Measurements from ENCODE around the gene ANAPC2. TPM values are rescaled to one million over a fixed set of nuclear protein-coding genes. Genes with fewer than 3 reads are reported as not detected.
"Not testable (repeated sequence)": the region's sequence is repeated elsewhere in the genome, so short reads cannot be mapped to it uniquely, and the experiment has no call there.

Gene ANAPC2
- total and polyA plus RNA-seq, 2 of the 4 experiments (the other 2 are of a cell fraction) = 9.3 to 29.5 TPM

DNA sequence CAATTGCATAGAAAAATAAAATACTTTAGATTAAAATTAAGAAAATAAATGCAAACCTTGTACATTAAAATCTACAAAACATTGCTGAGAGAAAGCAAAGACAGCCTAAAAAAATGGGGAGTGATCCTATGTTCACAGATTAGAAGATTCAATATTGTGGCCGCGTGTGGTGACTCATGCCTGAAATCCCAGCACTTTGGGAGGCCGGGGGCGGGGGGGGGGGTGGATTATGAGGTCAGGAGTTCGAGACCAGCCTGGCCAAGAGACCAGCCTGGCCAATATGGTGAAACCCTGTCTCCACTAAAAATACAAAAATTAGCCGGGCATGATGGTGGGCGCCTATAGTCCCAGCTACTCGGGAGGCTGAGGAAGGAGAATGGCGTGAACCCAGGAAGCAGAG, 53.2 kb downstream of the ANAPC2 start:
- H2BK120ac ChIP-seq (ENCODE audit: low read depth, low read length); H2BK20ac ChIP-seq (ENCODE audit: low read depth, low read length); H3K4me1 ChIP-seq (ENCODE audit: control insufficient read depth, insufficient read depth, low read length); DNase-seq; H2AFZ ChIP-seq (replicated peaks; ENCODE audit: low read length, poor library complexity); dilution Hi-C loops (cut with HindIII; ENCODE audit: low sequenced_read_pairs, unreplicated experiment); H3K14ac ChIP-seq (replicated peaks; ENCODE audit: low read depth, low read length); H3K4me2 ChIP-seq (ENCODE audit: low read depth, low read length); H2BK5ac ChIP-seq (ENCODE audit: low read depth, low read length, poor library complexity, severe bottlenecking); H3K9me3 ChIP-seq (ENCODE audit: control insufficient read depth, insufficient read depth, low read length); H3K23ac ChIP-seq (ENCODE audit: low read depth, low read length); H4K91ac ChIP-seq (ENCODE audit: insufficient read depth, low read depth, low read length); H3K18ac ChIP-seq (ENCODE audit: low read depth, low read length); BruUV-seq (replicated peaks); H3K9ac ChIP-seq (ENCODE audit: low read depth, low read length); H2AK9ac ChIP-seq (replicated peaks; ENCODE audit: low read depth, low read length, poor library complexity); ATAC-seq (ENCODE audit: low read depth); H4K20me1 ChIP-seq (ENCODE audit: insufficient read depth, low read length); H3K27ac ChIP-seq (ENCODE audit: insufficient read depth, low read length); H3K79me1 ChIP-seq (ENCODE audit: low read depth in 1 of 2, low read length in 2 of 2); in situ Hi-C loops (cut with MboI; ENCODE audit: low sequenced_read_pairs); H3K36me3 ChIP-seq (ENCODE audit: control insufficient read depth, insufficient read depth, low read length); H3K56ac ChIP-seq (ENCODE audit: extremely low read depth, insufficient read depth, low read length); H3K9me1 ChIP-seq (ENCODE audit: insufficient read depth, low read length); POLR2A ChIA-PET (ENCODE audit: unreplicated experiment); H2AK5ac ChIP-seq (ENCODE audit: low read depth, low read length); H4K5ac ChIP-seq (ENCODE audit: low read depth, low read length); H4K8ac ChIP-seq (ENCODE audit: low read depth in 2 of 2, low read length in 2 of 2); intact Hi-C loops (cut with micrococcal nuclease); H2BK15ac ChIP-seq (ENCODE audit: low read depth, low read length); H3K4me3 ChIP-seq (ENCODE audit: insufficient read depth, low read depth, low read length); H3K4ac ChIP-seq (ENCODE audit: low read depth, low read length): not testable (repeated sequence)
- CTCF ChIA-PET = interaction anchor here (0.6 kb wide), 1 partner anchor 16 kb away, joined by 5 read pairs; no protein-coding TSS in a partner anchor
- WGBS, 2 experiments (ENCODE audit: extremely low coverage in 2 of 2, insufficient read length in 1 of 2) = 70% methylated on average over 2 of the region's 9 CpGs; no CpG with 5 or more reads in 1 of the 2 experiments
- peaks cover 38% of the 10 kb centered on the region for H3K27me3 ChIP-seq (ENCODE audit: control insufficient read depth, insufficient read depth, low read length)
